ENCODE data around the gene PLA2G4F. TPM values are rescaled to one million over a fixed set of nuclear protein-coding genes. Genes with fewer than 3 reads are reported as not detected.

The PLA2G4F gene
- total RNA-seq, 1 experiment from 2014 or later: 1.9 TPM

GRCh38 chr15:42194513-42194912, 38.1 kb upstream of the PLA2G4F start:
- CTCF ChIA-PET: no interaction called here
- DNase-seq: peak in 1 of 2 experiments; percentile 41
- H3K36me3 ChIP-seq (ENCODE audit: low read depth): peaks cover 13% of the 10 kb centered on the region

GRCh38 chr15:42193383-42193782, 36.9 kb upstream of the PLA2G4F start:
- Histone ChIP-seq H3K79me2 (ENCODE audit: low read depth) (no peaks in the 10 kb centered on the region), H4K20me1 (ENCODE audit: insufficient read depth) (no peaks in the 10 kb centered on the region), H3K36me3 (ENCODE audit: low read depth) (peaks cover 10% of the 10 kb centered on the region; the same call in 1 of the 2 replicates), H3K27ac (no peak overlapping the region), H3K4me3 (no peak overlapping the region), H3K4me2 (no peak overlapping the region), H3K9me2 (ENCODE audit: insufficient read depth) (no peaks in the 10 kb centered on the region), H2AFZ (no peak overlapping the region), H3K27me3 (ENCODE audit: insufficient read depth, low read depth) (no peaks in the 10 kb centered on the region), H3K4me1 (replicated peaks; ENCODE audit: insufficient read depth) (no peaks in the 10 kb centered on the region), H3F3A (ENCODE audit: insufficient read depth, low read depth) (no peaks in the 10 kb centered on the region), H3K9me3 (ENCODE audit: insufficient read depth, low read depth) (no peaks in the 10 kb centered on the region)
- ChIA-PET POLR2A (ENCODE audit: unreplicated experiment) (no interaction called here), CTCF (interaction anchor here (0.6 kb wide), 2 partner anchors 14 to 892 kb away, joined by 3 to 7 read pairs; no protein-coding TSS in a partner anchor)
- DNase-seq: no peak
- intact Hi-C loops (cut with micrococcal nuclease; ENCODE audit: unreplicated experiment): no loop called here
- TF ChIP-seq EZH2 (IDR thresholded peaks at IDR 0.05; ENCODE audit: low read depth) (no peak), CTCF (conservative IDR thresholded peaks at IDR 0.05) (no peak)
- BruUV-seq (replicated peaks): no TSS peak

More at GRCh38 chr15:42194513-42194912, 38.1 kb upstream of the PLA2G4F start:
- Histone ChIP-seq H3K4me2 (no peak overlapping the region), H3K27me3 (ENCODE audit: insufficient read depth, low read depth) (no peaks in the 10 kb centered on the region), H3K27ac (no peak overlapping the region), H2AFZ (no peak overlapping the region), H3K9me3 (ENCODE audit: insufficient read depth, low read depth) (no peaks in the 10 kb centered on the region), H3K79me2 (ENCODE audit: low read depth) (no peaks in the 10 kb centered on the region), H3K9me2 (ENCODE audit: insufficient read depth) (no peaks in the 10 kb centered on the region), H3F3A (ENCODE audit: insufficient read depth, low read depth) (no peaks in the 10 kb centered on the region), H4K20me1 (ENCODE audit: insufficient read depth) (no peaks in the 10 kb centered on the region), H3K4me1 (replicated peaks; ENCODE audit: insufficient read depth) (no peaks in the 10 kb centered on the region), H3K4me3 (no peak overlapping the region)
- TF ChIP-seq EZH2 (IDR thresholded peaks at IDR 0.05; ENCODE audit: low read depth) (no peak), CTCF (conservative IDR thresholded peaks at IDR 0.05) (no peak)
- intact Hi-C loops (cut with micrococcal nuclease; ENCODE audit: unreplicated experiment): no loop called here
- POLR2A ChIA-PET (ENCODE audit: unreplicated experiment): interaction anchor here (0.6 kb wide), 1 partner anchor 1626 kb away, joined by 4 read pairs; no protein-coding TSS in a partner anchor
- no TSS peak for BruUV-seq (replicated peaks)

- no peaks in the 10 kb centered on the region for H3K9me3 ChIP-seq (ENCODE audit: insufficient read depth, low read depth)
- CTCF ChIA-PET: no interaction called here
- TF ChIP-seq CTCF (conservative IDR thresholded peaks at IDR 0.05): no peak
- intact Hi-C loops (cut with micrococcal nuclease; ENCODE audit: unreplicated experiment): no loop called here
- no peaks in the 10 kb centered on the region for H3K4me1 ChIP-seq (replicated peaks; ENCODE audit: insufficient read depth)
- H2AFZ ChIP-seq: no peak overlapping the region
- no peak overlapping the region for H3K27ac ChIP-seq
- no peaks in the 10 kb centered on the region for H3K9me2 ChIP-seq (ENCODE audit: insufficient read depth)
- H3K79me2 ChIP-seq (ENCODE audit: low read depth): no peaks in the 10 kb centered on the region
- H3K4me3 ChIP-seq: no peak overlapping the region
- no peaks in the 10 kb centered on the region for H3F3A ChIP-seq (ENCODE audit: insufficient read depth, low read depth)
- no peak overlapping the region for H3K4me2 ChIP-seq
- H3K36me3 ChIP-seq (ENCODE audit: low read depth): peaks cover 10% of the 10 kb centered on the region; the same call in 1 of the 2 replicates
- no TSS peak for BruUV-seq (replicated peaks)
- no peaks in the 10 kb centered on the region for H4K20me1 ChIP-seq (ENCODE audit: insufficient read depth)
- H3K27me3 ChIP-seq (ENCODE audit: insufficient read depth, low read depth): no peaks in the 10 kb centered on the region
- no peak for DNase-seq
- POLR2A ChIA-PET (ENCODE audit: unreplicated experiment): no interaction called here
Observed at GRCh38 chr15:42191610-42192346, 35.3 kb upstream of the PLA2G4F start.

Measured in PC-9 (cell line).